GM23338 (cell line): ENCODE measurements around the gene TMPRSS2. TPM values are rescaled to one million over a fixed set of nuclear protein-coding genes. Genes with fewer than 3 reads are reported as not detected.
A peak's percentile ranks its signal among the peaks of the same experiment; 100 is the strongest.

ENCODE experiments used
- ATAC-seq: fragments of 200-7000 bp; cut with Tn5 transposase; 3 replicates; pipeline ENCODE4 v1.9.1; 2020
- DNase-seq: peaks from one replicate; pipeline ENCODE4 v3.0.0-alpha.2; 2015; ENCODE audit warnings: low spot score
- H2AFZ ChIP-seq: fragments of 200-600 bp; sonication (generic); 2 replicates; pipeline ENCODE4 v1.8.0; 2016; ENCODE audit warnings: antibody characterized with exemption, mild to moderate bottlenecking, moderate library complexity
- H3F3A ChIP-seq: fragments of 200-600 bp; sonication (generic); replicated peaks from 2 replicates; pipeline ENCODE4 v1.8.0; 2017; ENCODE audit warnings: antibody characterized with exemption, mixed run types, low read depth
- H3K27ac ChIP-seq: fragments of 200-600 bp; sonication (generic); 2 replicates; pipeline ENCODE4 v1.6.1; 2016; ENCODE audit warnings: low read depth
- H3K27me3 ChIP-seq: fragments of 200-600 bp; sonication (generic); 2 replicates; pipeline ENCODE4 v1.8.0; 2016; ENCODE audit warnings: mild to moderate bottlenecking, mixed run types, moderate library complexity; ENCODE audit not compliant: insufficient read depth
- H3K36me3 ChIP-seq: fragments of 200-600 bp; sonication (generic); 2 replicates; pipeline ENCODE4 v1.8.0; 2016; ENCODE audit warnings: mild to moderate bottlenecking; ENCODE audit not compliant: insufficient read depth
- H3K4me1 ChIP-seq: fragments of 200-600 bp; sonication (generic); 2 replicates; pipeline ENCODE4 v1.8.0; 2016; ENCODE audit warnings: mild to moderate bottlenecking, moderate library complexity; ENCODE audit not compliant: insufficient read depth
- H3K4me2 ChIP-seq: fragments of 200-600 bp; sonication (generic); 2 replicates; pipeline ENCODE4 v1.7.1; 2017; ENCODE audit warnings: mixed run types
- H3K4me3 ChIP-seq: fragments of 200-600 bp; sonication (generic); 2 replicates; pipeline ENCODE4 v1.6.1; 2016; ENCODE audit warnings: mixed run types
- H3K79me2 ChIP-seq: fragments of 200-600 bp; sonication (generic); replicated peaks from 2 replicates; pipeline ENCODE4 v1.8.0; 2017; ENCODE audit warnings: mild to moderate bottlenecking; ENCODE audit not compliant: insufficient read depth
- H3K9me2 ChIP-seq: fragments of 200-600 bp; sonication (generic); 2 replicates; pipeline ENCODE4 v1.8.0; 2017; ENCODE audit not compliant: insufficient read depth
- H4K20me1 ChIP-seq: fragments of 200-600 bp; sonication (generic); replicated peaks from 2 replicates; pipeline ENCODE4 v1.8.0; 2017; ENCODE audit warnings: mild to moderate bottlenecking; ENCODE audit not compliant: insufficient read depth
- H3K27ac Mint-ChIP-seq: 2 replicates; pipeline ENCODE4 v1.8.0; 2020; ENCODE audit warnings: inconsistent platforms, mild to moderate bottlenecking, moderate library complexity, mixed read lengths
- H3K27me3 Mint-ChIP-seq: 3 replicates; pipeline ENCODE4 v1.8.0; 2022; ENCODE audit warnings: low read depth, mild to moderate bottlenecking, moderate library complexity, mixed read lengths, inconsistent platforms; ENCODE audit not compliant: insufficient read depth, poor library complexity
- H3K36me3 Mint-ChIP-seq: 3 replicates; pipeline ENCODE4 v1.8.0; 2021; ENCODE audit warnings: low read depth, mild to moderate bottlenecking, inconsistent platforms, moderate library complexity, mixed read lengths
- H3K4me1 Mint-ChIP-seq: 3 replicates; pipeline ENCODE4 v1.8.0; 2020; ENCODE audit warnings: mild to moderate bottlenecking, inconsistent platforms, mixed read lengths
- H3K4me3 Mint-ChIP-seq: 3 replicates; pipeline ENCODE4 v1.8.0; 2021; ENCODE audit warnings: moderate library complexity, mild to moderate bottlenecking, inconsistent platforms, mixed read lengths
- H3K9me3 Mint-ChIP-seq: 3 replicates; pipeline ENCODE4 v1.8.0; 2020; ENCODE audit warnings: moderate library complexity, mild to moderate bottlenecking, inconsistent platforms, mixed read lengths
- CREB1 ChIP-seq: fragments of 250-450 bp; sonication (Bioruptor Pico); IDR thresholded peaks from 2 replicates; pipeline ENCODE4 v1.5.0; 2020; ENCODE audit warnings: low read depth, mild to moderate bottlenecking, moderate library complexity
- JUNB ChIP-seq: IDR thresholded peaks from one replicate; pipeline ENCODE4 v1.6.1; 2016; ENCODE audit warnings: antibody characterized with exemption; ENCODE audit not compliant: unreplicated experiment
- NANOG ChIP-seq: IDR thresholded peaks from 2 replicates; pipeline ENCODE4 v1.6.1; 2016; ENCODE audit warnings: antibody characterized with exemption, borderline replicate concordance
- POLR2AphosphoS5 ChIP-seq: IDR thresholded peaks from 2 replicates; pipeline ENCODE4 v1.6.1; 2016; ENCODE audit warnings: antibody characterized with exemption, low read depth
- STAT1 ChIP-seq: IDR thresholded peaks from one replicate; pipeline ENCODE4 v1.6.1; 2016; ENCODE audit warnings: antibody characterized with exemption; ENCODE audit not compliant: unreplicated experiment
- ZNF114 ChIP-seq: fragments of 250-450 bp; sonication (Bioruptor Pico); IDR thresholded peaks from 2 replicates; pipeline ENCODE4 v1.5.0; 2020; ENCODE audit warnings: mild to moderate bottlenecking, moderate library complexity
- ZNF331 ChIP-seq: fragments of 250-450 bp; sonication (Bioruptor Pico); IDR thresholded peaks from 2 replicates; pipeline ENCODE4 v1.5.0; 2020; ENCODE audit warnings: low read depth, mild to moderate bottlenecking, moderate library complexity
- polyA plus RNA-seq: library from polyadenylated mRNA; unstranded; fragments of >200 nt; fragmentation: Nextera tagmentation; extraction: Ambion mirVana; gene quantifications from 2 replicates; pipeline ENCODE4 v1.2.1, GENCODE V29; 2016
- total RNA-seq: library from RNA; depleted of rRNA; stranded (reverse); fragments of >200 nt; shearing (Covaris generic); gene quantifications from 2 replicates; pipeline ENCODE4 v1.2.3, GENCODE V29; 2014
- TF ChIP-seq, protein P1 (sequence below): IDR thresholded peaks from one replicate; pipeline ENCODE4 v1.6.1; 2018; ENCODE audit warnings: antibody characterized with exemption; ENCODE audit not compliant: unreplicated experiment
- TF ChIP-seq, protein P2 (sequence below): IDR thresholded peaks from 2 replicates; pipeline ENCODE4 v1.6.1; 2016; ENCODE audit warnings: antibody characterized with exemption
- TF ChIP-seq, protein P3 (sequence below), 2 experiments: fragments of 200-600 bp in 1 of 2; sonication (generic) in 1 of 2; conservative IDR thresholded peaks; 2 replicates each; pipeline versions ENCODE4 v1.5.1 to v1.6.1; 2016 to 2017; ENCODE audit warnings: antibody characterized with exemption in 2 of 2, low read depth in 2 of 2, mild to moderate bottlenecking in 2 of 2, moderate library complexity in 1 of 2
- TF ChIP-seq, protein P4 (sequence below): fragments of 250-450 bp; sonication (Bioruptor Pico); IDR thresholded peaks from 2 replicates; pipeline ENCODE4 v1.5.0; 2020; ENCODE audit warnings: mild to moderate bottlenecking, moderate library complexity

TMPRSS2 gene
- total and polyA plus RNA-seq, 2 experiments from 2014 or later, result 2.3 to 4.9 TPM

DNA sequence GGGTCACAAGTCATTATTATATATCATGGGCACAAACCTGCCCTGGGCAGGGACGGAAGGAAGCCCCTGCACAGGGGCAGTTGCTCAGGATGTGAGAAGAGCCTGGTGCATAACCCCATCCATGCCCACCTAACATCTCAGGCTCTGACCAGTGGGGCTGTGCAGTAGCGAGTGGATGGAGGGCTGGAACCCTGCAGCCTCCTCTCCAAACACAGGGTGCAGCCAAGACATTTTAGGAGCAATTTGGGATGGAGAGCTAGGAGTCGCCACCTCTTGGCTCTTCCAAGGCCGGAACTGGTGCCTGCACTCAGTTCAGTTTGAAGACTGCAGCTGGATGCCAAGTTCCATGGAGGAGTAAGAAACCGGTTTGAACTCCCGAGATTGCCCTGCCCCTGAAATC lies 79.1 kb downstream of the TMPRSS2 start (continued):
- TF ChIP-seq, protein P1, sequence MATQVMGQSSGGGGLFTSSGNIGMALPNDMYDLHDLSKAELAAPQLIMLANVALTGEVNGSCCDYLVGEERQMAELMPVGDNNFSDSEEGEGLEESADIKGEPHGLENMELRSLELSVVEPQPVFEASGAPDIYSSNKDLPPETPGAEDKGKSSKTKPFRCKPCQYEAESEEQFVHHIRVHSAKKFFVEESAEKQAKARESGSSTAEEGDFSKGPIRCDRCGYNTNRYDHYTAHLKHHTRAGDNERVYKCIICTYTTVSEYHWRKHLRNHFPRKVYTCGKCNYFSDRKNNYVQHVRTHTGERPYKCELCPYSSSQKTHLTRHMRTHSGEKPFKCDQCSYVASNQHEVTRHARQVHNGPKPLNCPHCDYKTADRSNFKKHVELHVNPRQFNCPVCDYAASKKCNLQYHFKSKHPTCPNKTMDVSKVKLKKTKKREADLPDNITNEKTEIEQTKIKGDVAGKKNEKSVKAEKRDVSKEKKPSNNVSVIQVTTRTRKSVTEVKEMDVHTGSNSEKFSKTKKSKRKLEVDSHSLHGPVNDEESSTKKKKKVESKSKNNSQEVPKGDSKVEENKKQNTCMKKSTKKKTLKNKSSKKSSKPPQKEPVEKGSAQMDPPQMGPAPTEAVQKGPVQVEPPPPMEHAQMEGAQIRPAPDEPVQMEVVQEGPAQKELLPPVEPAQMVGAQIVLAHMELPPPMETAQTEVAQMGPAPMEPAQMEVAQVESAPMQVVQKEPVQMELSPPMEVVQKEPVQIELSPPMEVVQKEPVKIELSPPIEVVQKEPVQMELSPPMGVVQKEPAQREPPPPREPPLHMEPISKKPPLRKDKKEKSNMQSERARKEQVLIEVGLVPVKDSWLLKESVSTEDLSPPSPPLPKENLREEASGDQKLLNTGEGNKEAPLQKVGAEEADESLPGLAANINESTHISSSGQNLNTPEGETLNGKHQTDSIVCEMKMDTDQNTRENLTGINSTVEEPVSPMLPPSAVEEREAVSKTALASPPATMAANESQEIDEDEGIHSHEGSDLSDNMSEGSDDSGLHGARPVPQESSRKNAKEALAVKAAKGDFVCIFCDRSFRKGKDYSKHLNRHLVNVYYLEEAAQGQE, result no peak
- TF ChIP-seq, protein P2, sequence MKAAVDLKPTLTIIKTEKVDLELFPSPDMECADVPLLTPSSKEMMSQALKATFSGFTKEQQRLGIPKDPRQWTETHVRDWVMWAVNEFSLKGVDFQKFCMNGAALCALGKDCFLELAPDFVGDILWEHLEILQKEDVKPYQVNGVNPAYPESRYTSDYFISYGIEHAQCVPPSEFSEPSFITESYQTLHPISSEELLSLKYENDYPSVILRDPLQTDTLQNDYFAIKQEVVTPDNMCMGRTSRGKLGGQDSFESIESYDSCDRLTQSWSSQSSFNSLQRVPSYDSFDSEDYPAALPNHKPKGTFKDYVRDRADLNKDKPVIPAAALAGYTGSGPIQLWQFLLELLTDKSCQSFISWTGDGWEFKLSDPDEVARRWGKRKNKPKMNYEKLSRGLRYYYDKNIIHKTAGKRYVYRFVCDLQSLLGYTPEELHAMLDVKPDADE, result no peak

DNA sequence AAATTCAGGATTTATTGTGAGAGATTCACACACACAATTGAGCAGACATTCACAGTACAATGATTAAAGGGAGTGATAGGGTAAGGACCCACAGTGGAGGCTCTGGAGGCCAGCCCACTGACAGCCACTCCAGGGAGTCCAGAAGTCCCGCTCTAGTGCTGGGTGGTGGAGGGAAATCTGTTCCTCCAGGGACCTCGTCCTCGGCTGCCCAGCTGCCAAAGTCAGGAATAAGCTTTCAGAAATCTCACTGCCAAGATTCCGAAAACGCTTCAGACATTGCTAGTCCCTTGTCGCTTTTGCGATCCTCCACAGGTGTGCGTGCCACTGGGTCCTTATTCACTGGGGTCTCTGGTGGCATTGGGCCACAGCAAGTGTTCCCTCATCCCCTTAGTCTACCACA lies 79.6 kb downstream of the TMPRSS2 start:
- H3K27ac Mint-ChIP-seq, result no peak overlapping the region
- H4K20me1 ChIP-seq, result no peaks in the 10 kb centered on the region
- peaks cover 12% of the 10 kb centered on the region; the same call in 2 of the 3 replicates for H3K4me1 Mint-ChIP-seq
- H3F3A ChIP-seq, result no peaks in the 10 kb centered on the region
- no peak overlapping the region for H3K27ac ChIP-seq
- 0 out of 2 replicates have a peak overlapping the region, but pooled peaks have one; percentile 91 for H3K4me2 ChIP-seq
- ATAC-seq, result no peak
- no peak overlapping the region for H3K4me3 Mint-ChIP-seq
- no peaks in the 10 kb centered on the region for H3K36me3 Mint-ChIP-seq
- H3K36me3 ChIP-seq, result no peaks in the 10 kb centered on the region
- no peak overlapping the region for H3K4me3 ChIP-seq
- H3K79me2 ChIP-seq, result no peaks in the 10 kb centered on the region
- H2AFZ ChIP-seq, result no peak overlapping the region
- H3K9me2 ChIP-seq, result 0 out of 2 replicates have a peak, but pooled peaks cover 1% of the 10 kb centered on the region
- no peaks in the 10 kb centered on the region; the same call in 2 of the 3 replicates for H3K9me3 Mint-ChIP-seq
- peaks cover 42% of the 10 kb centered on the region for H3K27me3 ChIP-seq
- peaks cover 36% of the 10 kb centered on the region for H3K27me3 Mint-ChIP-seq
- no peak for DNase-seq
- peaks cover 6% of the 10 kb centered on the region; the same call in 1 of the 2 replicates for H3K4me1 ChIP-seq
- TF ChIP-seq, protein P3, sequence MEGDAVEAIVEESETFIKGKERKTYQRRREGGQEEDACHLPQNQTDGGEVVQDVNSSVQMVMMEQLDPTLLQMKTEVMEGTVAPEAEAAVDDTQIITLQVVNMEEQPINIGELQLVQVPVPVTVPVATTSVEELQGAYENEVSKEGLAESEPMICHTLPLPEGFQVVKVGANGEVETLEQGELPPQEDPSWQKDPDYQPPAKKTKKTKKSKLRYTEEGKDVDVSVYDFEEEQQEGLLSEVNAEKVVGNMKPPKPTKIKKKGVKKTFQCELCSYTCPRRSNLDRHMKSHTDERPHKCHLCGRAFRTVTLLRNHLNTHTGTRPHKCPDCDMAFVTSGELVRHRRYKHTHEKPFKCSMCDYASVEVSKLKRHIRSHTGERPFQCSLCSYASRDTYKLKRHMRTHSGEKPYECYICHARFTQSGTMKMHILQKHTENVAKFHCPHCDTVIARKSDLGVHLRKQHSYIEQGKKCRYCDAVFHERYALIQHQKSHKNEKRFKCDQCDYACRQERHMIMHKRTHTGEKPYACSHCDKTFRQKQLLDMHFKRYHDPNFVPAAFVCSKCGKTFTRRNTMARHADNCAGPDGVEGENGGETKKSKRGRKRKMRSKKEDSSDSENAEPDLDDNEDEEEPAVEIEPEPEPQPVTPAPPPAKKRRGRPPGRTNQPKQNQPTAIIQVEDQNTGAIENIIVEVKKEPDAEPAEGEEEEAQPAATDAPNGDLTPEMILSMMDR (conservative IDR thresholded peaks at IDR 0.05; ENCODE audit: low read depth in 2 of 2), result no peak
- TF ChIP-seq POLR2AphosphoS5 (no peak), JUNB (no peak), CREB1 (CRISPR knock-in tag) (no peak), ZNF114 (CRISPR knock-in tag) (no peak), STAT1 (no peak), NANOG (no peak), ZNF331 (CRISPR knock-in tag) (no peak)
- TF ChIP-seq, protein P4, sequence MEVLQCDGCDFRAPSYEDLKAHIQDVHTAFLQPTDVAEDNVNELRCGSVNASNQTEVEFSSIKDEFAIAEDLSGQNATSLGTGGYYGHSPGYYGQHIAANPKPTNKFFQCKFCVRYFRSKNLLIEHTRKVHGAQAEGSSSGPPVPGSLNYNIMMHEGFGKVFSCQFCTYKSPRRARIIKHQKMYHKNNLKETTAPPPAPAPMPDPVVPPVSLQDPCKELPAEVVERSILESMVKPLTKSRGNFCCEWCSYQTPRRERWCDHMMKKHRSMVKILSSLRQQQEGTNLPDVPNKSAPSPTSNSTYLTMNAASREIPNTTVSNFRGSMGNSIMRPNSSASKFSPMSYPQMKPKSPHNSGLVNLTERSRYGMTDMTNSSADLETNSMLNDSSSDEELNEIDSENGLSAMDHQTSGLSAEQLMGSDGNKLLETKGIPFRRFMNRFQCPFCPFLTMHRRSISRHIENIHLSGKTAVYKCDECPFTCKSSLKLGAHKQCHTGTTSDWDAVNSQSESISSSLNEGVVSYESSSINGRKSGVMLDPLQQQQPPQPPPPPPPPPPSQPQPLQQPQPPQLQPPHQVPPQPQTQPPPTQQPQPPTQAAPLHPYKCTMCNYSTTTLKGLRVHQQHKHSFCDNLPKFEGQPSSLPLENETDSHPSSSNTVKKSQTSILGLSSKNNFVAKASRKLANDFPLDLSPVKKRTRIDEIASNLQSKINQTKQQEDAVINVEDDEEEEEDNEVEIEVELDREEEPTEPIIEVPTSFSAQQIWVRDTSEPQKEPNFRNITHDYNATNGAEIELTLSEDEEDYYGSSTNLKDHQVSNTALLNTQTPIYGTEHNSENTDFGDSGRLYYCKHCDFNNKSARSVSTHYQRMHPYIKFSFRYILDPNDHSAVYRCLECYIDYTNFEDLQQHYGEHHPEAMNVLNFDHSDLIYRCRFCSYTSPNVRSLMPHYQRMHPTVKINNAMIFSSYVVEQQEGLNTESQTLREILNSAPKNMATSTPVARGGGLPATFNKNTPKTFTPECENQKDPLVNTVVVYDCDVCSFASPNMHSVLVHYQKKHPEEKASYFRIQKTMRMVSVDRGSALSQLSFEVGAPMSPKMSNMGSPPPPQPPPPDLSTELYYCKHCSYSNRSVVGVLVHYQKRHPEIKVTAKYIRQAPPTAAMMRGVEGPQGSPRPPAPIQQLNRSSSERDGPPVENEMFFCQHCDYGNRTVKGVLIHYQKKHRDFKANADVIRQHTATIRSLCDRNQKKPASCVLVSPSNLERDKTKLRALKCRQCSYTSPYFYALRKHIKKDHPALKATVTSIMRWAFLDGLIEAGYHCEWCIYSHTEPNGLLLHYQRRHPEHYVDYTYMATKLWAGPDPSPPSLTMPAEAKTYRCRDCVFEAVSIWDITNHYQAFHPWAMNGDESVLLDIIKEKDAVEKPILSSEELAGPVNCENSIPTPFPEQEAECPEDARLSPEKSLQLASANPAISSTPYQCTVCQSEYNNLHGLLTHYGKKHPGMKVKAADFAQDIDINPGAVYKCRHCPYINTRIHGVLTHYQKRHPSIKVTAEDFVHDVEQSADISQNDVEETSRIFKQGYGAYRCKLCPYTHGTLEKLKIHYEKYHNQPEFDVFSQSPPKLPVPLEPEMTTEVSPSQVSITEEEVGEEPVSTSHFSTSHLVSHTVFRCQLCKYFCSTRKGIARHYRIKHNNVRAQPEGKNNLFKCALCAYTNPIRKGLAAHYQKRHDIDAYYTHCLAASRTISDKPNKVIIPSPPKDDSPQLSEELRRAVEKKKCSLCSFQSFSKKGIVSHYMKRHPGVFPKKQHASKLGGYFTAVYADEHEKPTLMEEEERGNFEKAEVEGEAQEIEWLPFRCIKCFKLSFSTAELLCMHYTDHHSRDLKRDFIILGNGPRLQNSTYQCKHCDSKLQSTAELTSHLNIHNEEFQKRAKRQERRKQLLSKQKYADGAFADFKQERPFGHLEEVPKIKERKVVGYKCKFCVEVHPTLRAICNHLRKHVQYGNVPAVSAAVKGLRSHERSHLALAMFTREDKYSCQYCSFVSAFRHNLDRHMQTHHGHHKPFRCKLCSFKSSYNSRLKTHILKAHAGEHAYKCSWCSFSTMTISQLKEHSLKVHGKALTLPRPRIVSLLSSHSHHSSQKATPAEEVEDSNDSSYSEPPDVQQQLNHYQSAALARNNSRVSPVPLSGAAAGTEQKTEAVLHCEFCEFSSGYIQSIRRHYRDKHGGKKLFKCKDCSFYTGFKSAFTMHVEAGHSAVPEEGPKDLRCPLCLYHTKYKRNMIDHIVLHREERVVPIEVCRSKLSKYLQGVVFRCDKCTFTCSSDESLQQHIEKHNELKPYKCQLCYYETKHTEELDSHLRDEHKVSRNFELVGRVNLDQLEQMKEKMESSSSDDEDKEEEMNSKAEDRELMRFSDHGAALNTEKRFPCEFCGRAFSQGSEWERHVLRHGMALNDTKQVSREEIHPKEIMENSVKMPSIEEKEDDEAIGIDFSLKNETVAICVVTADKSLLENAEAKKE (CRISPR knock-in tag), result no peak
